HG02884 (cell line): ENCODE measurements around the gene RANBP3.
"Not testable (repeated sequence)": the region's sequence is repeated elsewhere in the genome, so short reads cannot be mapped to it uniquely, and the experiment has no call there.

Experiments used
- ATAC-seq: cut with Tn5 transposase; IDR thresholded peaks from one replicate; pipeline ENCODE4 v1.9.1; 2021; ENCODE audit warnings: mild to moderate bottlenecking, moderate library complexity; ENCODE audit not compliant: unreplicated experiment

The RANBP3 gene

GRCh38 chr19:6006896-6007295 lies 29.0 kb upstream of the RANBP3 start:
- no peak for ATAC-seq

- ATAC-seq: not testable (repeated sequence)
Observed at GRCh38 chr19:6006070-6006446, 28.1 kb upstream of the RANBP3 start.

DNA sequence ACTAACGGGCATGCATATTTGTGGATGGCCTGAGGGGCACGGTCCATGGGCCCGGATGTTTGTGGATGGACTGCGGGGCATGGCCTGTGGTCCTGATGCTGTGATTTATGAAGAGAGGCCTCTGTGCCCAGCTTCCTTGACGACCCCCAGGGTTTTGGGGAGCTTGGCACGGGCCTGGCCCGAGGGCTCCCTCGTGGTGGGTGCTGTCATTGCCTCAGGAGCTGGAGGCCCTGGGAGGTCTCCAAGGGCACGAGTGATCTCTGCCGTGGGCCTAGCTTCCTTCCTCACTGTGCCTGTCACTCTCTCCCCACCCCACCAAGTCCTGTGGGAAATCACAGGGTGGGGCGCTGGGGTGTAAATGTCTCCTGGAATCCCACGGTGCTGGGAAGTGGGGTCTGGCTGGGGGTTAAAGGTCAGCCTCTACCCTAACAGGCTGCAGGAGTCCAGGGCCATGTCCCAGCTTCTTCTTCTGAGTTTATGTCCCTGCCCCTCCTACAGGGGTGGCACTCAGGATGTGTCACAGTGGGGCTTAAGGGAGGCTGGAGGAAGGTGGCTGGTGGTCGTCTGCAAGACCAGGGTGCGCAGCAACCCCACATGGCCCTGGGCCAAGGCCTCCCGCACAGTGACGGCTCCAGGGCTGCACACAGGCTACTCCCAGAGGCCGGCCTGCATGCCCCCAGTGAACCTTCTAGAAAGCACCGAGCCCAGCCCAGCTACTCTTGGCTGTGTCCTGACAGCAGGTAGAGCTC lies 27.6 kb upstream of the RANBP3 start:
- no peak for ATAC-seq

- ATAC-seq: no peak
Observed at GRCh38 chr19:6003976-6004375, 26.0 kb upstream of the RANBP3 start.

DNA sequence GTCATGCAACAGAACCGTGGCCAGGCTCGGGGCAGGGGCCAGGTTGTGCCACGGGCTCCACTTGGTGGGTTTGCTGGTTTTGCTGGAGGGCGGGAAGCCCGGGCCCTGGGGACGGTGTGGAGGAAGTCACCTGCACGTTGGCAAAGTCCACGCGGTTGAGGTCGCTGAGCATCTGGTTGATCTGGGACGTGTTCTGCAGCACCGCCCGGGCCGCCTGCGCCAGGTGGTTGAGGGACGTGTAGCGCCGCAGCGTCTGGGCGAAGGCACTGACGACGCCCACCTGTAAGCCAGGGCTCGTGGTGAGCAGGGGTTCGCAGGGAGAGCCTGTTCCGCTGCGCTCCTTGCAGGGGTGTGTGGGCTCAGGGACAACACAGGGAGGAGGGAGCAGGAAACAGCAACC lies 24.7 kb upstream of the RANBP3 start:
- ATAC-seq: no peak

DNA sequence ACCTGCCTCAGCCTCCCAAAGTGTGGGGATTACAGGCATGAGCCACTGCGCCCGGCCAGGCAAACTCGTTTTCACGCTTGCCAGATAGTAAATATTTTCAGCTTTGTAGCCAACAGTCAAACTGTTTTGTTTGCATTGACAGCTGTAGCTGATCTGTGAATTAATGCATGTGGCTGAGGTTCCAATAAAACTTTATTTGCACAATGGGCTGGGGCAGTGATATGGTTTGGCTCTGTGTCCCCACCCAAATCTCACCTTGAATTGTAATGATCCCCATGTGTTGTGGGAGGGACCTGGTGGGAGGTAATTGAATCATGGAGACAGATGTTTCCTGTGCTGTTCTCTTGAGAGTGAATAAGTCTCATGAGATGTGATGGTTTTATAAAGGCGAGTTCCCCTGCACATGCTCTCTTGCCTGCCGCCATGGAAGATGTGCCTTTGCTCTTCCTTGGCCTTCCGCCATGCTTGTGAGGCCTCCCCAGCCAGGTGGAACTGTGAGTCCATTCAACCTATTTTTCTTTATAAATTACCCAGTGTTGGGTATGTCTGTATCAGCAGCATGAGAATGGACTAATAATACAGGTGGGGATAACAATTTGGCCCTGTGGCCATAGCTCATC lies 22.4 kb upstream of the RANBP3 start:
- ATAC-seq: no peak

DNA sequence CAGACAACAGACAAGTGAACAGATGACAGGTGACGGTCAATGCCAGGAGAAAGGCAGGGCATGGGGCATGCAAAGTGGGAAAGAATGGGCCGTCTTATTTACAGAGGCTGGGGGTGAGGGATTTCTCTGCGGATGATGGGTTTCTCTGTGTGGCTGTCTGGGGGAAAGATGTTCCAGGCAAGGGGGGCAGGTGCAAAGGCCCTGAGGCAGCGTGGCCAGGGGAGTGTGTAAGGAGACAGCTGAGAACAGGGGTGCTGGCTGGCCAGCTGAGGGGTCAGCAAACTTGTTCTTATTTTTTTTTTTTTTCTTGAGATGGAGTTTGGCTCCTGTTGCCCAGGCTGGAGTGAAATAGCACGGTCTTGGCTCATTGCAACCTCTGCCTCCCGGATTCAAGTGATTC lies 21.8 kb upstream of the RANBP3 start:
- ATAC-seq: no peak

GRCh38 chr19:5997371-5997770 lies 19.4 kb upstream of the RANBP3 start:
- no peak for ATAC-seq

DNA sequence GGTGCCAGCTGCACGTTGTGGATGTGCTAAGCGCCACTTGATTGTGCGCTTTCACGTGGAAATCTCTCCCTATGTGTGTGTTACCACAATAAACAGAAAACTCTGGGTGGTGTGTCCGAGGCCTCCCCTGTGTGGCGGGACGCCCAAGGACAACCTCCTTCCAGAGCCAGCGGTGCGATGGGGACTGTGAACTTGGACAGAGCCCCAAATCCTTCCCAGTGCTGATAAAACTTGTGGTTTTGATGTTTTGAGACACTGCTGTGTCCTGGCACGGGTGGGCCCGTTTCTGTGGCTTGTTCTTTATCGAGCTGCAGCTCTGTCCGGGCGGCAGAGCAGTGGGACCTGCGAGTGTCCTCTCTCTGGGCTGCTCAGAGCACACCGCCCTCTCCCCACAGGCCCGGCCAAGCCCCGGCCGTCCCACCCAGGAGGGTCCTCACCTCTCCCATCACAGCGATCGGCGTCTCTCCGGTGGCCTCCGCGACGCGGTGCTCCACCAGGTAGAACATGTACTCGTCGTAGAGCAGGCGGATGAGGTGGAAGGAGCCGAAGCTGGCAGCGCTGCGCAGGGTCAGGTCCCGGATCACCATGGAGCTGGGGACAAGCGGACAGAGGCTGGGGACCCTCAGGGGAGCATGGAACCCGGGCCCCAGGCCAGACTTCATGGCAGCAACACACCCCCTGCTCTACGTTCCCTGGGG lies 18.8 kb upstream of the RANBP3 start:
- no peak for ATAC-seq

DNA sequence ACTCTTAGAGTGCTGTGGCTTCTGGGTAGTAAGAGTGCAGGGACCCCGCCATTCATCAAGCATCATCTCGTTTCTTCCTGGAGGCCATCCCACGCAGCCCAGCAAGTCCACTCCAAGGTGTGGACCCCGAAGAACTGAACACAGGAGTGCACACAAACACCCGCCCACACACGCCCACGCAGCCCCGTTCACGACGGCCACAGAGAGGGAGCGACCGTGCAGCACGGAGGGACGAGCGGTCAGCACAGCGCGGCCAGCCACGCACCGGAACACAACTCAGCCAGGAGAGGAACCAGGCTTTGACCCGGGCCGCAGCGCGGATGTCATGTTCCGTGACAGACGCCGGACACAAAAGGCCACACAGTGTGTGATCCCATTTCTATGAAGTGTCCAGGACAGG lies 18.2 kb upstream of the RANBP3 start:
- ATAC-seq: no peak

DNA sequence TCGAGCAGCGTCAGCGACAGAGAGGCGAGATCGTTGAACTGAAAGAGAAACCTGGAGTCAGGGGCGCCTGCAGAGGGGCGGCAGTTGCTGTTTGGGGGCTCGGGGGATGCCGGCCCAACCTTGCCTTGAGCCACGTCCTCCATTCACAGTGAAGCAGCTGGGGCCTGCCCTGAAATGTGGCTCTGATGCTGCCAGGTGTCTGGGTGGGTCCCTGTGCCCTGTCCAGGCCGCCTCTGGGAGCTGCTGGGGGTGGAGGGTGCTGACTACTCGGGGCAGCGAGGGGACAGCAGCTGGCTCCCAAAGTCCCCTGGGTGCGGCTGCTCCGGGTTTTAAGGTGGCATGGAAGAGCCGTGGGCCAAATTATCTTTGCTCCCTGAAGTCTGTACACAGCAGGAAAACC lies 17.7 kb upstream of the RANBP3 start:
- no peak for ATAC-seq

GRCh38 chr19:5994405-5995165 lies 16.6 kb upstream of the RANBP3 start:
- ATAC-seq: no peak

GRCh38 chr19:5993648-5994358 lies 15.9 kb upstream of the RANBP3 start:
- ATAC-seq: no peak

GRCh38 chr19:5993201-5993600 lies 15.3 kb upstream of the RANBP3 start:
- no peak for ATAC-seq

GRCh38 chr19:5992756-5993155 lies 14.8 kb upstream of the RANBP3 start:
- no peak for ATAC-seq

GRCh38 chr19:5991244-5991838 lies 13.4 kb upstream of the RANBP3 start:
- no peak for ATAC-seq

- ATAC-seq: no peak
Observed at GRCh38 chr19:5990289-5990797, 12.4 kb upstream of the RANBP3 start.

DNA sequence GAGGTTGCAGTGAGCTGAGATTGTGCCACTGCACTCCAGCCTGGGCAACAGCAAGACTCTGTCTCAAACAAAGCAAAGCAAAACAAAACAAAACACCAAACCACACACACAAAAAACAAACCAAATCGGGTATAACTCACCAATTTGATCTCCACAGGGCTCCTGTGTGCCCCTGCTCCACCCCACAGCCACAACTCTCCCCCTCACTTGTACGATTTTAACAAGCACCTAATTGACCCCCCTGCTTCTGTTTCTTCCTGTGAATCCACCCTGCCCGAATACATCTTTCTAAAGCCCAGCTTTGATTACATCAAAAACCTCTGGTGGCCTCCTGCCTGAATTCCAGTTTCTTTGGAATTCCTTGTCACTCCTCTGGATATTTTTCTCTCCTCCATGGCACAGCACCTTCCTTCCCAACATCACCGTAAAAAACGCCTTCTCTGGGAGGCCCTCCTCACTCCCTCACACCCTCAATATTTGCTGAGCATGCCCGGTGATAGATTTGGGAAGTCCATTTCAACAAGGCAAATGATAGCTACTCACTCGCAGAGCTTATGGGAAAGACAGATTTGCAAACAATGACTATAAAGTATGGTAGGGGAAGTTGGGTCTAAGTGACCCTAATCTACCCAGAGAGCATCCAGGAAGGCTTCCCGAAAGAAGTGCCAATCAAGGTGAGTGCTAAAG lies 11.6 kb upstream of the RANBP3 start:
- no peak for ATAC-seq

GRCh38 chr19:5988517-5989387 lies 10.8 kb upstream of the RANBP3 start:
- ATAC-seq: no peak
